GM12874 (cell line): ENCODE data around the gene DOCK10.

Experiments
- CTCF ChIP-seq: IDR thresholded peaks from 2 replicates; pipeline ENCODE4 v1.5.1; 2011; ENCODE audit warnings: low read depth, mild to moderate bottlenecking, control low read depth, low read length, moderate library complexity; ENCODE audit not compliant: insufficient read depth

Gene DOCK10

GRCh38 chr2:225074919-225075681 lies 32.8 kb upstream of the DOCK10 start:
- no peak for TF ChIP-seq CTCF

GRCh38 chr2:225074366-225074765 lies 32.1 kb upstream of the DOCK10 start:
- no peak for TF ChIP-seq CTCF

- TF ChIP-seq CTCF = no peak
Measured at GRCh38 chr2:225073198-225073597, 30.9 kb upstream of the DOCK10 start.

DNA sequence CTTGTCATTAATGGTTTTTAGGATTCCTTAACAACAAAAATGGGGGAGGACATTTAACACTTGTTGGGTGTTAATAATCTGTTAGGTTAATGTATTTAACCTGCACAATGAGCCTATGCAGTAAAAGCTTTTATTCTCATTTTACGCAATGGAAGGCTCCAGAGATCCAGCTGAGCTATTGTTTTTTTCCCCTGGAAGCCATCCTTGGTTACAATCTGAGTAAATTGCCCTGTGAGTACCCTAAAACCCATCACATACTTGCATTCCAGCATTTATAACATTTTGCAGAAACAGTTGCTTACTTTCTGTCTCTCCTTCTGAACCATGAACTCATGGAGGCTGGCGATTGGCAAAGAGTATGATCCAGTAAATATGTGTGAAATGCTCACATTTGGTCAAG lies 30.2 kb upstream of the DOCK10 start:
- no peak for TF ChIP-seq CTCF

DNA sequence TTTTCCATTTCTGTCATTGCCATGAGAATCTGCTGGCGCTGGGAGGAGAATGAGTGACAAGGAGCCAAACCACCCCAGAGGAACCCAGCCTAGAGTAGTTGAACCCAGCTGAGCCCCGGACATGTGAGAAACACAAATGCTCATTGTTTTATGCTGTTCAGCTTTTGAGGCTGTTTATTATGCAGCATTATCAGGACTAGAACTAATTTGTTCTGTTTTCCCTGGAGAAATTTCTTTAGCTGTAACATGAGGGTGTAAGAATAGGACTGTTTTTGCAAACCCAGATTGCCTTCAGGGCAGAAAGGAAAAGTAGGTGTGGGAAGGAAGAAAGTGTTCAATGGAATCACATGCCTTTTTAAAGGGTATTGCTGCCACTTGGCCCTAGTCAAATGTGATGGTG lies 28.5 kb upstream of the DOCK10 start:
- no peak for TF ChIP-seq CTCF

DNA sequence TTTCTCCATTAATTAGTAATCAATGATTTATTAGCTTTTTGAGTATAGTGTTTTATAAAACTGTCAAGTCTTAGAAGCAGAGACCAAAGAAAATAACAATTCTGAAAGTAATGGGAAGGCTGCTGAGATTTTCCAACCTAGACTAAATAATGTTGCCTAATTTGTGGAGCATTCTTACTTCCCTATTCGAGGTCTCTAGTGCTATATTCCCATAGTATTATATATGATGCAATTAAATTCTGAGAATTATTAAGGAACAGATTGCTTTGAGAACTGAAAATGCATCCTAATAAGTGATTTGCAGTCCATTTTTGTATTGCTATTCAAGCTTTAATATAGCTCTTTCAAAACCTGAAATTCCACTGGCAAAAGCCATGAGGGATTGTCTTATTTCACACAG lies 27.7 kb upstream of the DOCK10 start:
- TF ChIP-seq CTCF = no peak

- TF ChIP-seq CTCF = no peak
Measured at GRCh38 chr2:225069477-225069876, 27.2 kb upstream of the DOCK10 start.
